Common myeloid progenitor, CD34-positive (primary cell): ENCODE data around the gene PRSS57.

Experiments used
- CTCF ChIA-PET: fragments of 350-600 bp; sonication (Branson Sonifier 250); formaldehyde crosslinking; loops from one replicate; lab custom pipeline; 2021; ENCODE audit warnings: antibody characterized with exemption; lab: Charles Lee
- POLR2A ChIA-PET: fragments of 350-600 bp; sonication (Branson Sonifier 250); formaldehyde crosslinking; loops from one replicate; lab custom pipeline; 2021; ENCODE audit warnings: antibody characterized with exemption; lab: Charles Lee
- DNase-seq, 3 donors: peaks; one replicate each; pipeline versions ENCODE4 v3.0.0 to v3.0.0-alpha.2; 2013
- H3K27ac ChIP-seq, 2 experiments: 1 replicate in 1 of 2; 2 replicates in 1 of 2; pipeline ENCODE4 v1.7.0; 2013; ENCODE audit warnings: inconsistent platforms in 2 of 2, low read length in 2 of 2, mild to moderate bottlenecking in 2 of 2, low read depth in 1 of 2, moderate library complexity in 1 of 2; ENCODE audit not compliant: severe bottlenecking in 2 of 2, insufficient read depth in 1 of 2, poor library complexity in 1 of 2
- H3K27me3 ChIP-seq, 5 experiments: replicated peaks in 2 of 5; 1 replicate in 3 of 5; 2 replicates in 2 of 5; pipeline versions ENCODE4 v1.6.1 to v1.7.0; 2013; ENCODE audit warnings: low read length in 4 of 5, mild to moderate bottlenecking in 2 of 5, moderate library complexity in 2 of 5, inconsistent platforms in 1 of 5; ENCODE audit not compliant: insufficient read depth in 5 of 5, control insufficient read depth in 4 of 5
- H3K36me3 ChIP-seq, 4 experiments: 1 replicate in 2 of 4; 2 replicates in 2 of 4; pipeline versions ENCODE4 v1.6.1 to v1.7.0; 2013; ENCODE audit warnings: low read length in 3 of 4, control low read depth in 1 of 4, mild to moderate bottlenecking in 1 of 4; ENCODE audit not compliant: control insufficient read depth in 4 of 4, insufficient read depth in 4 of 4
- H3K4me1 ChIP-seq, 4 experiments: 1 replicate in 3 of 4; 2 replicates in 1 of 4; pipeline versions ENCODE4 v1.6.1 to v1.7.1; 2013; ENCODE audit warnings: low read length in 3 of 4, mild to moderate bottlenecking in 3 of 4, control low read depth in 1 of 4, inconsistent platforms in 1 of 4, moderate library complexity in 1 of 4; ENCODE audit not compliant: control insufficient read depth in 4 of 4, insufficient read depth in 4 of 4; ENCODE audit errors: control extremely low read depth in 1 of 4
- H3K4me3 ChIP-seq, 7 experiments: 1 replicate in 4 of 7; 2 replicates in 3 of 7; pipeline versions ENCODE4 v1.5.1 to v1.7.0; 2013; ENCODE audit warnings: mild to moderate bottlenecking in 7 of 7, low read length in 6 of 7, moderate library complexity in 6 of 7, inconsistent platforms in 2 of 7, low read depth in 2 of 7, control low read depth in 1 of 7; ENCODE audit not compliant: insufficient read depth in 4 of 7, control insufficient read depth in 1 of 7; ENCODE audit errors: extremely low read depth in 1 of 7
- H3K9me3 ChIP-seq, 5 experiments: 1 replicate in 4 of 5; 2 replicates in 1 of 5; pipeline versions ENCODE4 v1.6.1 to v1.7.1; 2013; ENCODE audit warnings: low read length in 4 of 5, mild to moderate bottlenecking in 2 of 5, inconsistent platforms in 1 of 5, low read depth in 1 of 5, moderate library complexity in 1 of 5; ENCODE audit not compliant: control insufficient read depth in 4 of 5, insufficient read depth in 2 of 5; ENCODE audit errors: control extremely low read depth in 1 of 5
- WGBS: methylation state at CpG from one replicate; pipeline ENCODE4 v1.1.5; 2013; ENCODE audit not compliant: insufficient coverage; 5-methylcytosine and 5-hydroxymethylcytosine counted together

The PRSS57 gene

DNA sequence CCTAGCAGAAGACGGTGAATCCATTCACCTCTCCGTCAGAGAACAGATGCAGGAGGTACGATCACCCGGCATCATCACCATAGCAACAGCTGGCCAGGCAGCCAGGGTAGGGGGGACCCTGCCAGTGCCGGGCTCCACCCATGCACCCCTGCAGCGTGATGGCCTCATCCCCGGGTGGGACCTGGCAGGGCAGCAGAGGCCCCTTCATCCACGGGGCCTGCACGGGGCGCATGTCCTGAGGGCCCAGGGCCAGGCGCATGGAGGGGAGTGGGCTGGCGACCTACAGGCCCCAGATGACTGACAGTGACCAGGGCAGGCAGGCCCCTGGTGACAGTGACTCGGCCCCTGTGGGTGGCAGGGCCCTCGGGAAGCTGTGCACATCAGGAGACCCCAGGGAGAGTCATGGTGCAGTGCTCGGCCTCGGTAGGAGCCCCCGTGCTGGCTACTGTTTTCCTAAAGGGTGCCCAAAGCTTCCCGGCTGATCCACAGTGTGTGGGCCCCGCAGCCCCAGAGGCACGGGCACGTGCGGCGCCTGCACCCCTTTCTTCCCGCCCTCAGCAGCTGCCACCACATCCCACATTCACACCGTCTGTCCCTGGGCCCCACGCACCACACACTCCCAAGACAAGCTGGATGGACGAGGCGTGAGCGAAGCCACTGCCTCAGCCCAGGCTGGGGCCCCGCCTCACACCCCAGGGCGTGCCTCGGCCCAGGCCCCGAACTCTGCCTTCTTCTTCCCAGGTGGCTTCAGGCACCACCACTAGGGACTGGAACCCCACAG lies 37.0 kb downstream of the PRSS57 start:
- ChIA-PET CTCF (no interaction called here), POLR2A (no interaction called here)
- Histone ChIP-seq H3K4me1 (peaks cover 0 to 39% (median 31%) of the 10 kb centered on the region in 4 experiments), H3K4me3 (no peak overlapping the region), H3K27me3 (no peaks in the 10 kb centered on the region), H3K36me3 (peaks cover 0 to 57% (median 22%) of the 10 kb centered on the region in 4 experiments), H3K27ac (peak overlapping the region in 1 of 2 experiments; percentile 43), H3K9me3 (no peaks in the 10 kb centered on the region)
- 96% methylated on average over 33 of the region's 33 CpGs for WGBS
- no peak for DNase-seq

- WGBS: 91% methylated on average over 16 of the region's 19 CpGs
- Histone ChIP-seq H3K27me3 (no peaks in the 10 kb centered on the region), H3K4me3 (no peak overlapping the region), H3K36me3 (peaks cover 0 to 63% (median 25%) of the 10 kb centered on the region in 4 experiments), H3K4me1 (peaks cover 0 to 39% (median 31%) of the 10 kb centered on the region in 4 experiments), H3K9me3 (no peaks in the 10 kb centered on the region), H3K27ac (no peak overlapping the region)
- CTCF ChIA-PET: no interaction called here
- DNase-seq: no peak
- POLR2A ChIA-PET: no interaction called here
These were observed 37.6 kb downstream of the PRSS57 start for GRCh38 chr19:657611-658010.

- DNase-seq: no peak
- no peaks in the 10 kb centered on the region for H3K27me3 ChIP-seq
- H3K4me1 ChIP-seq: peaks cover 0 to 36% (median 28%) of the 10 kb centered on the region in 4 experiments
- no peak overlapping the region for H3K27ac ChIP-seq
- WGBS: 94% methylated on average over 38 of the region's 43 CpGs
- POLR2A ChIA-PET: no interaction called here
- CTCF ChIA-PET: no interaction called here
- H3K4me3 ChIP-seq: no peak overlapping the region
- no peaks in the 10 kb centered on the region for H3K9me3 ChIP-seq
- peaks cover 0 to 70% (median 27%) of the 10 kb centered on the region in 4 experiments for H3K36me3 ChIP-seq
These were observed 38.3 kb downstream of the PRSS57 start for GRCh38 chr19:656751-657559.

- peaks cover 0 to 23% (median 15%) of the 10 kb centered on the region in 4 experiments for H3K4me1 ChIP-seq
- H3K36me3 ChIP-seq: peaks cover 2 to 76% (median 38%) of the 10 kb centered on the region in 4 experiments
- H3K9me3 ChIP-seq: no peaks in the 10 kb centered on the region
- H3K27ac ChIP-seq: no peak overlapping the region
- DNase-seq: no peak
- CTCF ChIA-PET: interaction anchor here (1.6 kb wide), 1 partner anchor 15 kb away, joined by 4 read pairs; no protein-coding TSS in a partner anchor
- H3K4me3 ChIP-seq: no peak overlapping the region
- POLR2A ChIA-PET: no interaction called here
- no peaks in the 10 kb centered on the region for H3K27me3 ChIP-seq
- WGBS: 96% methylated on average over 14 of the region's 17 CpGs
These were observed 39.6 kb downstream of the PRSS57 start for GRCh38 chr19:655691-656090.

DNA sequence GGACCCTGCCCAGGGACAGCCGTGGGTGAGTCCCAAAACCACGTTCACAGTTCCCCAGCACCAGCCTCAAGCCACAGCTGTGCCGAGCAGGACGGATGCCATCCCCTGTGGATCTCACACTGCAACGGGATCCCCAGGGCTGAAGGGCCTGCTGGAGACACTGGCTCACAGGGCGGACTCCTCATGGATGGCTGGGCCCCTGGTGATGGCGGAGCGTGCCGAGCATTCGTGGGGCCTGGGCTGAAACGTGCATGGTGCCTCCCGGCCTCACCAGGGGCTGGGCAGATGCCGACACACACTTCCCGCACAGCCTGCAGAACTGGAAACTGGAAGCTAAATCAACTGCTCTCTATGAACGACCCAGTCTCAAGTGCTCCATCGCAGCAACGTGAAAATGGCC lies 41.8 kb downstream of the PRSS57 start:
- Histone ChIP-seq H3K9me3 (no peaks in the 10 kb centered on the region), H3K27me3 (no peaks in the 10 kb centered on the region), H3K27ac (no peak overlapping the region), H3K4me1 (peaks cover 0 to 2% (median under 1%) of the 10 kb centered on the region in 4 experiments), H3K36me3 (peaks cover 2 to 81% (median 48%) of the 10 kb centered on the region in 4 experiments), H3K4me3 (no peak overlapping the region)
- CTCF ChIA-PET: no interaction called here
- WGBS: 97% methylated on average over 16 of the region's 17 CpGs
- POLR2A ChIA-PET: no interaction called here
- no peak for DNase-seq

- Histone ChIP-seq H3K4me1 (peaks cover 0 to 2% (median 0%) of the 10 kb centered on the region in 4 experiments), H3K27me3 (no peaks in the 10 kb centered on the region), H3K4me3 (no peak overlapping the region), H3K9me3 (no peaks in the 10 kb centered on the region), H3K36me3 (peaks cover 2 to 80% (median 49%) of the 10 kb centered on the region in 4 experiments), H3K27ac (no peak overlapping the region)
- DNase-seq: no peak
- 96% methylated on average over 52 of the region's 54 CpGs for WGBS
- ChIA-PET POLR2A (no interaction called here), CTCF (no interaction called here)
These were observed 42.5 kb downstream of the PRSS57 start for GRCh38 chr19:652467-653389.
